Stimulated activated CD4-positive, alpha-beta T cell treated with anti-CD3 and anti-CD28 coated beads, Interleukin-15, amount 100 ng/mL, for 1 hour (primary cell): ENCODE results near the gene MOB2.

Experiments
- DNase-seq, 2 donors: peaks; one replicate each; pipeline ENCODE4 v3.0.0-alpha.2; 2020; ENCODE audit warnings: low read depth in 1 of 2, low spot score in 1 of 2

Gene MOB2

GRCh38 chr11:1473011-1473628, 13.5 kb downstream of the MOB2 start:
- no peak for DNase-seq

- DNase-seq, result no peak
Observed at GRCh38 chr11:1472180-1473005, 14.2 kb downstream of the MOB2 start.

GRCh38 chr11:1471736-1472135, 14.8 kb downstream of the MOB2 start:
- DNase-seq, result no peak

- DNase-seq, result no peak
Observed at GRCh38 chr11:1470681-1471611, 15.6 kb downstream of the MOB2 start.

- DNase-seq, result no peak
Observed at GRCh38 chr11:1469911-1470680, 16.5 kb downstream of the MOB2 start.

GRCh38 chr11:1469287-1469910, 17.2 kb downstream of the MOB2 start:
- DNase-seq, result no peak

- no peak for DNase-seq
Observed at GRCh38 chr11:1468473-1469066, 18.0 kb downstream of the MOB2 start.

- no peak for DNase-seq
Observed at GRCh38 chr11:1468002-1468401, 18.6 kb downstream of the MOB2 start.

GRCh38 chr11:1467270-1467669, 19.3 kb downstream of the MOB2 start:
- DNase-seq, result no peak

GRCh38 chr11:1466784-1467183, 19.8 kb downstream of the MOB2 start:
- no peak for DNase-seq

- no peak for DNase-seq
Observed at GRCh38 chr11:1463056-1463455, 23.5 kb downstream of the MOB2 start.

- DNase-seq, result no peak
Observed at GRCh38 chr11:1462698-1462975, 23.9 kb downstream of the MOB2 start.

- no peak for DNase-seq
Observed at GRCh38 chr11:1461826-1462697, 24.5 kb downstream of the MOB2 start.

- DNase-seq, result no peak
Observed at GRCh38 chr11:1460986-1461825, 25.4 kb downstream of the MOB2 start.

GRCh38 chr11:1460396-1460985, 26.1 kb downstream of the MOB2 start:
- DNase-seq, result no peak

GRCh38 chr11:1459764-1460395, 26.7 kb downstream of the MOB2 start:
- no peak for DNase-seq

- no peak for DNase-seq
Observed at GRCh38 chr11:1459219-1459575, 27.4 kb downstream of the MOB2 start.
